ENCODE results near the gene FBXW8. TPM values are rescaled to one million over a fixed set of nuclear protein-coding genes. Genes with fewer than 3 reads are reported as not detected.

FBXW8 gene
- total RNA-seq, 1 donor from 2014 or later = 14.4 TPM

DNA sequence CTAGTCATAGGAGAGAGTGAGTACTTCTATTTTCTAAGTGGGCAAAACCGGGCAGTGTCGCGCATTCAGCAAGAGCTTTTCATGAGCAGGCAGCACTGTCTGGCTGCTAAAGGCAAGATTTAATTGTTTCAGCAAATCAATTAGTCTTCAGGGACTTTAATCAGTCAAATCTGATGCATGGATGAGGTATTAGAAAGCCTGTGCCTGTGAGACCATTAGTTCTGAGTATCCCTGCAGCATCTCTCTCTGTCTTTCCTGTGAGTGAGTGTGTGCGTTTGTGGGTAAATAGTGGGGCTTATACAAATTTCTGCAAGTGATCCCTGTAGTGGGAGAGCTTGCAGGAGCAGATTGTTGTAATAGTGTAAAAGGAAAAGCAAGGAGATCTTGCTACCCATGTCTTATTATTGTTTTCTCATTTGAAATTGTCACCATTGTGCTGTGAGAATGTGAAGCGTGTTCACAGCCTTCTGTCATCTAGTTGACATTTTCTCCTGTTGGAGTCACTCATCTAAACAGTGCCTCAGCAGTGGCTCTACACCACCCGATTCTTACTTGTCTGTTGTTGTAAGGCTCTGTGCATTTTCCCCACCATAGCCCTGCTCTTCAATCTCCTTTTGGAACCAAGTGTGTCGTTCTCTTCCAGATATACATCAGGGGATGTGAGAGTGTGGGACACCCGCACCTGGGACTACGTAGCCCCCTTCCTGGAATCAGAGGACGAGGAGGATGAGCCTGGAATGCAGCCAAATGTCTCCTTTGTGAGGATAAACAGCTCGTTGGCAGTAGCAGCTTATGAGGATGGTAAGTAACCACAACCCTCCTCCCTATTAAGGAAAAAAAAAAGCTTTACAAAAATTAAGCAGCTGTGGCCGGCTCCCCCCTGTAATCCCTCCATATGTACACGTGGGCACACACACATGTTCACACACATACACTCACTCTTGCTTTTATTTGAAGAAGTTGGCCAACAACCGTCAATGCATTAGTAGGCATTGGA is 53.6 kb downstream of the FBXW8 start:
- TF ChIP-seq, protein P1, sequence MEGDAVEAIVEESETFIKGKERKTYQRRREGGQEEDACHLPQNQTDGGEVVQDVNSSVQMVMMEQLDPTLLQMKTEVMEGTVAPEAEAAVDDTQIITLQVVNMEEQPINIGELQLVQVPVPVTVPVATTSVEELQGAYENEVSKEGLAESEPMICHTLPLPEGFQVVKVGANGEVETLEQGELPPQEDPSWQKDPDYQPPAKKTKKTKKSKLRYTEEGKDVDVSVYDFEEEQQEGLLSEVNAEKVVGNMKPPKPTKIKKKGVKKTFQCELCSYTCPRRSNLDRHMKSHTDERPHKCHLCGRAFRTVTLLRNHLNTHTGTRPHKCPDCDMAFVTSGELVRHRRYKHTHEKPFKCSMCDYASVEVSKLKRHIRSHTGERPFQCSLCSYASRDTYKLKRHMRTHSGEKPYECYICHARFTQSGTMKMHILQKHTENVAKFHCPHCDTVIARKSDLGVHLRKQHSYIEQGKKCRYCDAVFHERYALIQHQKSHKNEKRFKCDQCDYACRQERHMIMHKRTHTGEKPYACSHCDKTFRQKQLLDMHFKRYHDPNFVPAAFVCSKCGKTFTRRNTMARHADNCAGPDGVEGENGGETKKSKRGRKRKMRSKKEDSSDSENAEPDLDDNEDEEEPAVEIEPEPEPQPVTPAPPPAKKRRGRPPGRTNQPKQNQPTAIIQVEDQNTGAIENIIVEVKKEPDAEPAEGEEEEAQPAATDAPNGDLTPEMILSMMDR (conservative IDR thresholded peaks at IDR 0.05; ENCODE audit: low read depth, low read length) = no peak
- H3K4me3 ChIP-seq (ENCODE audit: low read depth, low read length) = no peak overlapping the region
- no peak for DNase-seq (ENCODE audit: low read depth)

DNA sequence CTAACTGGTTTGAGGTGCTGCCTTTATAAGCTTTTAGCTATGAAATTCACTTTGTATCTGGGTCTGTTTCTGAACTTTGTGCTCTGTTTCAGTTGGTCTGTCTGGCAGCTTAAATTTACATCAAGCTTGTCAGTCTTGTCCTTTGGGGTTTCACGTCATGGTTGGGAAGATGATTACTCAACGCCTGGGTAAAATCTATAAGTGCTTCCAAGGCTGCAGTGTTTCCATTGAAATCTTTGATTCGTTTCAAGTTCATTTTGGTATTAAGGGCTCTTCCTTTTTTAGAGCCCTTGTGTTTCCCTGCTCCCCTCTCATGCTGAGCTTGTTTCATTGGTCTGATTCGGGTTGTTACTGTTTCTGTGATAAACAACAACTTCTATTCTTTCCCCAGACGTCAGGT is 58.2 kb downstream of the FBXW8 start:
- no peak for DNase-seq (ENCODE audit: low read depth)
- TF ChIP-seq, protein P1 (conservative IDR thresholded peaks at IDR 0.05; ENCODE audit: low read depth, low read length) = no peak
- no peak overlapping the region for H3K4me3 ChIP-seq (ENCODE audit: low read depth, low read length)

DNA sequence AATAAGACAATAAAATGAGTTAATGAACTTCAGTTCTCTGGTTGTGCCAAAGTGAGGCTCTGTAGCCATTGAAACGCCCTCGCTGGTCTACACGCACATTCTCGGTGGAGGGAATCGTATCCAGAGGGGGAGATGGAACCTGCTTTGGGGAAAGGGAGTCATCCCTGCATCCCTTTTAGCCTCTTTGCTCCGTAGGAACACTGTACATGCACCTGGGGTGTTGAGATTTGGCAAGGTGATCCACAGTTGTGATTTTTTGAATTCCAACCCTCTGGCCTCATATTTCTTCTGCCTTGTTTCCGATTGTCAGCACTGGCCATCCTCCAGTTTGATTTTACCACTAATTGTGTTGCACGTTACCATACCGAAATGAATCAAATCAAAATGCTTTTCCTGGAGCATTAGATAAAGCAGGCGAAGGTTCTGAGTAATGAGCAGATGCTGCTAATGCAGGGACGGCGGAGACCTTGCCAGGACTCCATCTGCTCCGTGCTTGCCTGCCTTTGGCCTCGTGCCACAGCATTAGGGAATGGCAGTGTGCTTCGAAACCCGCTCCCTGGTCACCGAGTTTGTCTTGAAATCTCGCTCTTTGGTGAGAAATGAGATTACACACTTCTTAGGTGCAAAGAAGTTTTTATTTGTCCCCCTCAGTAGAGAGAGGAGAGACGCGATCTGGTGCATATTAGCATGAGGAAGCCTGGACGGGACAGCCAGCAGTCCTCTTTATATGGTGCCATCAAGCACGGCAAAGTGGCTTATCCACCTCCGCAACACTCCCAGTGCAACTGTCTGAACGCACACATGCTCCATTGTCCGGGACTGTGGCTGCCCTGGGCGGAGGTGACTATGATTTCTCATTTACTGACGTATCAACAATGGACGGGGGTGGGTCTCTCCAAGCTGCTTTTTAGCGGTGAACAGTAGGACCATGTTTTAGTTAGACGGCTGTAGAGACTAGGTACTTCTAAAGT is 59.1 kb downstream of the FBXW8 start:
- no peak overlapping the region for H3K4me3 ChIP-seq (ENCODE audit: low read depth, low read length)

DNA sequence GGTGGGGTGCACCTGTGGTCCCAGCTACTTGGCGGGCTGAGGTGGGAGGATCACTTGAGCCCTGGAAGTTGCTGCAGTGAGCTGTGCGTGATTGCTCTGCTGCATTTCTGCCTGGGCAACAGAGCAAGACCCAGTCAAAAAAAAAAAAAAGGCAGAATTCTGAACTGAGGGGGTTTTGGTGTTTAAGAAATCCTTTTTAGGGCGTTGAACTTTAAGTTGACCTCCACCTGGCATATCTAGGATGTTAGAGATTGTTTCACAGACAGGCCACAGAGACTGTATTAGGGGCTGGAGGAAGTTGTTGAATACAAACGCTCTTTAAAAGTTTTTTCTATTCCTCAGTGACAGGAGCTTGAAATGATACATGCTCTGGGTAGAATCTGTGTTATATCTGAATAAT is 60.5 kb downstream of the FBXW8 start:
- no peak for DNase-seq (ENCODE audit: low read depth)
- no peak overlapping the region for H3K4me3 ChIP-seq (ENCODE audit: low read depth, low read length)
- TF ChIP-seq, protein P1 (conservative IDR thresholded peaks at IDR 0.05; ENCODE audit: low read depth, low read length) = no peak

More for the DNA sequence above, 59.1 kb downstream of the FBXW8 start:
- TF ChIP-seq, protein P1 (conservative IDR thresholded peaks at IDR 0.05; ENCODE audit: low read depth, low read length) = no peak
- DNase-seq (ENCODE audit: low read depth) = no peak

DNA sequence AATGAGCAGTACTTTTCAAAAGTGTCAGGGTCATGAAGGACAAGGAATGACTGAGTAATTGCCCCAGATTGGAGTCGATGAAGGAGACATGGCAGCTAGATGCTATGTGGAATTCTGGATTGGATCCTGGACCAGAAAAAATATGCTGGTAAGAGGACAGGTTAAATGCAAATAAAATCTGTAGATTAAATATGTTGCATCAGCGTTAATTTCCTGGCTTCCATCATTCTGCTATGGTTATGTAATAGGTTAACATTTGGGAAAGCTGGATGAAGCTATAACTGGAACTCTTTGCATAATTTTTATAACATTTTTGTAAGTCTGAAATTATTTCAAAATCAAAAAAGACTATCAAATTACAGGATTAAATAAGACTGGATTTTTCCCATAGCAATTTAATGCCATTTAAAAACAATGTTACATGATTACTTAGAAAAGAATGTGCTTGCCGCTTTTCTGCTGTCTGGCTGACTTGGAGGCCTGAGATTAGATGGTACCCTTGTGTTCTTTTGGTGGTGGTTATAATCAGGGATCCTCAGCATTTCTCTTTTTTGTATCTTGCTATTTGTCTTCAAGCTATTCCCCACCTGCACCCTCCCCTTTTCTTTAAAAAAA is 65.1 kb downstream of the FBXW8 start:
- no peak for DNase-seq (ENCODE audit: low read depth)
- H3K4me3 ChIP-seq (ENCODE audit: low read depth, low read length) = no peak overlapping the region
- TF ChIP-seq, protein P1 (conservative IDR thresholded peaks at IDR 0.05; ENCODE audit: low read depth, low read length) = no peak
